COLO829 (cell line): ENCODE measurements around the gene GPR45.
"Not testable (repeated sequence)": the region's sequence is repeated elsewhere in the genome, so short reads cannot be mapped to it uniquely, and the experiment has no call there.

Source experiments
- DNase-seq: peaks from one replicate; pipeline ENCODE4 v3.0.0; 2012; ENCODE audit warnings: low spot score

The GPR45 gene, protein sequence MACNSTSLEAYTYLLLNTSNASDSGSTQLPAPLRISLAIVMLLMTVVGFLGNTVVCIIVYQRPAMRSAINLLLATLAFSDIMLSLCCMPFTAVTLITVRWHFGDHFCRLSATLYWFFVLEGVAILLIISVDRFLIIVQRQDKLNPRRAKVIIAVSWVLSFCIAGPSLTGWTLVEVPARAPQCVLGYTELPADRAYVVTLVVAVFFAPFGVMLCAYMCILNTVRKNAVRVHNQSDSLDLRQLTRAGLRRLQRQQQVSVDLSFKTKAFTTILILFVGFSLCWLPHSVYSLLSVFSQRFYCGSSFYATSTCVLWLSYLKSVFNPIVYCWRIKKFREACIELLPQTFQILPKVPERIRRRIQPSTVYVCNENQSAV

DNA sequence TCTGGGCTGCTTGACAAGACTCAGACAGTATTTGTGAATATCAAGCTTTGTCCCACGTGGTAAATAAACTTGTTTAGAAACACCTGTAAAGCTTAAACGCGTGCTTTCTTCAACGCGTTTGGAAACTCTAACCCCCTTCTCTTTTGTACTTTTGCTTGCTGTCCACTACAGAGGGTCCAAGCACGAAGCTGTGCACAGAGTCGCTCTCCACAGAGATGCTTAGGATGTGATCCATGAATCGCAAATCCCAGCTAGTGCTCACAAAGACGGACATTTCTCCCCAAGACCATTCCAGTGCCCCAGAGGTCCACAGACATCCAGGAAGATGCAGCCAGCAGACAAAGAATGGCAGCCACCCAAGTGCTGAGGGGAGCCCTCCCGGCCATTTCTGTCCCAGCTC is at the start of gene GPR45:
TSS of gene GPR45 (plus strand) at position 301 of the 400 bp plus-strand sequence. CDS start 116 bp downstream, outside the sequence.
- no peak for DNase-seq

DNA sequence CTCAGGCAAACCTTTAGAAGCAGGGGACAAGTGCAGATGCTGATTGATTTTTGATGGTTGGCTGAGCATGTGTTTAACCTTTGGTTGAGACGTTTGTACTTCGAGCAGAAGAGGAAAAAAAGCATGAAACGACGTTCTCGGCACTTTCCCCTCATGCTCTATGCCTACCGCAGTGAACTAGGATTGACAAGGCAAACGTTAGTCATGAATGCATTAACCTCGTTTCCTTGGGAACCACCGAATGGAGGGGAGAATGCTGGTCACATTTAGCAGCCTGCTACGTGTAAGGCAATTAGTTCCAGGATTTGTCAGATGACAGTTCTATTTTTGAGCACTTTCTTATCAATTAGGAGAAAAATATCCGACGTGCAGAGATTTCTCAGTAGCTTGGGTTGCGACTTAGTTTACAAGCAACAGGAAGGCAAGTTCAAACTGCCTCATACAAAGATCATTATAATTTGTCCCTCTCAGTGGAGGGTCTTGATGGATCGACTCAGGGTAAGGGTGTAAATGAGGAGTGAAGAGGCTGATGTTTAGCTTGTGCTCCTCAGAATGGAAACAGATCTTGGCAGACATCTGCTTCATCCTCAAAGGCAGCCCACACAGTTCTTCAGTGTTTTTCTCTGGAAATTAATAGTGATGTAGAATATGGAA is 47.4 kb upstream of the GPR45 start:
- DNase-seq = no peak

DNA sequence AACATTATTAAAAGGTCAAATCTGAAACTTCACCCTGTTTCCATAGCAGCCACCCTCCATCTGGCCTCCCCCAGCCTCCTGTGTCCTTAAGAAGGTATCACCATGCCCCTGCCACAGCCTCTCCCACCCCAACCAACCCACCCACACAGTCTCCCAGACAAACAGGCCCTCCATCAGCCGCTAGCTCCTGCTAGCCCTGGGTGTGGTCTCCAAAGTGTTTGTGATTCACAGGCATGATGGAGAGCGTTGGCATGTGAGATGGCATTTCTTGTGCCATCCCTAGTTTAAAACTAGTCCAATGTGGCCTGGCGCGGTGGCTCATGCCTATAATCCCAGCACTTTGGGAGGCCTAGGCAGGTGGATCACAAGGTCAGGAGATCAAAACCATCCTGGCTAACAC is 44.9 kb upstream of the GPR45 start:
- DNase-seq = no peak

DNA sequence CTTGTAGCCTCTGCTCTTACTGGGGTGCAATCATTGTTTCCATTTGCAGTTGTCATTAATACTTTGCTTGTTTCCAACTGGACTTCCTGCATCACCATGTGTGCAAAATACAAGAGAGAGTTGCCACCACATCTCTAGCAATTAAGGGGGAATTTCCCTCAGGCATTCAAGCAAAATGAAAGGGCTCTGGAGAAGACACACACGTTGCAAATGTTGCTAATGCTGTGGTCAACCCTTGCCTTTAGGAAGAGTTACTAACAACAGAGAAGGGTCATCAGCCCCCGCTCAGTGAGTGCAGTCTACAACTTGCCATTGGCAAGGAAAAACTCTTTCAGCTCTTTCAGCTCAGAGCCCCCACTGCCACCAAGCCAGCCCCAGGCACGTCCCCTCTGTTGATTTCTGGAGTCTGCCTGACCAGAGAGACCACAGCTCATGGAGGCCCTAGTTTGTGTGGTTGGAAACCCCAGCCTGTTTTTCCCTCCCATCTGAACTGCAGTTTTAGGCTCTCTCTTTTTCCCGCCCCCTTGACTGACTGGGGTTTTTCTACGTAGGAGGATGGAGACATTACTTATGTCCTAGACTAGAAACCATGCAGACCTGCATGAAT is 25.9 kb upstream of the GPR45 start:
- no peak for DNase-seq

DNA sequence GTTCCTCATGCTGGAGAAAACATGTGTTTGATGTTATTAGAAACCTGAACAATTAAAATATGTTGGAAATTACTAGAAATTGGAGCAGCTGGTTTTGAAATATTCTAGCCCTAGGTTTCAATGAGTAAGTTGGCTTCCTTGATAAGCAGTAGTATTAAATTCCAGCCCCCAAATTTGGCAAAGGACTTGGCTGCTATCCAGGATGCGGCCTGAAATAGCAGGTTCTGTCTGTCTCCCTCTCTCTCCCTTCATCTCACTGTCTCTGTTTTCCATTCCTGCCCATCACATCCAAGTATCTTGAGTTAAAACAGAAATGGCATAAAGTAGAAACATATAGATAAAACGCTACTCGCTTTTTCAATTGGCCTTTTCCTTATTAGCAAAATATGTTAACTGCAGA is 20.9 kb upstream of the GPR45 start:
- DNase-seq = no peak

DNA sequence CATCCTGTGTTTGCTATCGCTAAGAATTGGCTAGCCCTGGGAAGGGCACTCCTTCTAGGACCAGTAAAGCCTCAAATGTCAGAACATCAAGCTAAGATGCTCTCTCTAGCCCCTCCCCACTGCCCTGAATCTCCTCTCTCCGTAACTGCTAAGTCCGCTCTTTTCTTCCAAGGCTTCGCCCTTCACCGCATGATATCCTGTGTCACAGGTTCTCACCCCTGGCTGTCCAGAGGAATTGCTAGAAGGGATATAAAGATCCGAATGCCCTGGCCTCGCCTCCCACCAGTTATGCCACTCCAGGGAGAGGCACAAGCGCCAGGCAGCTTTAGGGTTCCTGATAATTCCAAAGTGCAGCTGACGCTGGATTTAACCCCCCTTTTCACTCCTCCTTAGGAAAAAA is 17.1 kb upstream of the GPR45 start:
- DNase-seq = no peak

DNA sequence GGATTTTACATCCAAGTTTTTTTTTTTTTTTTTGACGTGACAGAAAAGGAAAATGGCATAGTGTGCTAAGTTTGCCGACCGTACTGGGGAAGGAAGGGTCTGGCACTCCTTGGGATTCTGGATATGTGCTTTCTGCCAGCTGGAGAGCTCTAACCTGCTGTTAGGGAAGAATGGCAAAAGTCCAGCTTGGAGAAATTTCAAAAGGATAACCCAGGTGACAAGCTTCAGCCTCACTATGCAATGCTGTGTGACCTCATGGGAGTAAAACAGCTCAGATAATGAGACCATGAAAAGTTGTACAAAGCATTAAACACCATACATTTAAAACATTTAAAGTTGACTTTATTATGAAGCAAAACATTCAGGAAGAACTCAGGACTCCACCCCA is 10.3 kb upstream of the GPR45 start:
- no peak for DNase-seq

DNA sequence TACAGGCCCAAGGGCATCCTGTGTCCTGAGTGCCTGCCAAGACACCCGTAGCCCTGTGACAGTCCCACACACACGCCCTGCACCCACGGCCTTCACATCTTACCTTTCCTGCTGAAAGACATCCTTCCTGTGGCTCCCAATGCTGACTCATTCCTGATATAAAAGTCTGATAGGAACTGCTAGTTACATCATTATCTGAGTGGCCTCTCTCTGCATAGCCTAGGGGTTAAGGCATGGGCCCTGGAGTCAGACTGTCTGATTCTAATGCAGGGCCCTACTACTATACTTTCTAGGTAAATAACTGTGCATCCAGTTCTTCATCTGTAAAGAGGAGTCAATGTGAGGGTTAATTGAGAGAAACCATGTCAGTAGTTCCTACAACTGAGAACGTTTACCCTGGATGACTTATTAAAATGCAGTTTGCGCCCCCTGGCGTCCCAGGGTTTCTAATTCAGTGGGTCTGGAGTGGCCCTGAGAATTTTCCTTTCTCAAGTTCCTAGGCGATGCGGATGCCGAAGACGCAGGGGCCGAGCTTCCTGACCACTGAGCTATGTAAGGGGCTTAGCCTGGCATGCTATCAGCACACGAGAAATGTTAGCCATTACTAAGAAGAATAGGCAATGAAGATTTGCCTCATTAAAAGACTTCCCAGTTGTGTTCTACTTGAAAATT is 6.0 kb upstream of the GPR45 start:
- peak; percentile 46 for DNase-seq

DNA sequence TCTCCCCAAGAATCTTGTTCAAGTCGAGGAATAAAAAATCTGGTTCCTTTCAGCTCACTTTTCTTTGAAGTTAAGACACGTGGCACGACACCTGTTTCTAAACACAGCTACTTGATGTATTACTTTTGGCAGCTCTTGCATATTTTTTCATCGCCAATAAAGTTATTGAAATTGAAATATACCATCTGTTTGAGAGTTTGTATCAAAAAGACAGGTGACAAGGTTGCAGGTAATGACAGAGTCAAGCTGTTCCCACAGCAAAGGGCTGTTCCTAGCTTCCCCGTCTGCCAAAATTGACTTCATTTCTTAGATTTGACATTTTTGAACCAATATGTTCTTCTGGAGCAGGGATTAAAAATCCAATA is 5.5 kb upstream of the GPR45 start:
- no peak for DNase-seq

DNA sequence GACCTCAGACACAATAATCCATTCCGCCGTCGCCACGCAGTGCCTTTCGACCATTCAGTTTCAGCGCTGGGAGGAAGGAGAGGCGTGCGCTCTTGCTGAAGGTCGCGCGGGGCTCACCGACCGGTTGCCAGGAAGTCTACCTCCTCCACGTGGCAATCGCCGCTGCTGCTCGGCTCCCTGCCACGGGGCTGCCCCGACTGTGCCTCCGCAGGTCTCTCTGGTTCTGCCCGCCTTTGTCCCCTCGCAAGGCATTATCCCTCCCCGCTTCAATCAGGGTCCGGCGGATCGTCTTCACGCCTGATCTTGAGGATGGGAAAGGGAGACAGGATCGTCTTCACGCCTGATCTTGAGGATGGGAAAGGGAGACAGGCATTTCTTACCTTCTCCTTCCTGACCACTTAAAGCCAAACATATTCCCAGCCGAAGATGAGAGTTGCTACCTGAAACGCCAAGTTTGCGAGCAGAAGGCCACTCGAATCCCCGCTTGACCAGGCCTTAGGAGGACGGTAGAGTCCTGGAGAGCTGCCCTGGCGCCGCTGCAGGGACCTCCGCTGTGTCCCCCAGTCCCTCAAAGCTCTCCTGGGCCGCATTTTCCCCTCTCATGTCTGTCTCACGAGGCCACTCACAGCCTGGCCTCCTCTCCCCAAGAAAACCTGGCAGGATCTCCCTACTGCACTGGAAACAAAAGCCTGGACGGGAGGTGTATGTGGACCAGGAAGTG is 4.3 kb upstream of the GPR45 start:
- DNase-seq = no peak

DNA sequence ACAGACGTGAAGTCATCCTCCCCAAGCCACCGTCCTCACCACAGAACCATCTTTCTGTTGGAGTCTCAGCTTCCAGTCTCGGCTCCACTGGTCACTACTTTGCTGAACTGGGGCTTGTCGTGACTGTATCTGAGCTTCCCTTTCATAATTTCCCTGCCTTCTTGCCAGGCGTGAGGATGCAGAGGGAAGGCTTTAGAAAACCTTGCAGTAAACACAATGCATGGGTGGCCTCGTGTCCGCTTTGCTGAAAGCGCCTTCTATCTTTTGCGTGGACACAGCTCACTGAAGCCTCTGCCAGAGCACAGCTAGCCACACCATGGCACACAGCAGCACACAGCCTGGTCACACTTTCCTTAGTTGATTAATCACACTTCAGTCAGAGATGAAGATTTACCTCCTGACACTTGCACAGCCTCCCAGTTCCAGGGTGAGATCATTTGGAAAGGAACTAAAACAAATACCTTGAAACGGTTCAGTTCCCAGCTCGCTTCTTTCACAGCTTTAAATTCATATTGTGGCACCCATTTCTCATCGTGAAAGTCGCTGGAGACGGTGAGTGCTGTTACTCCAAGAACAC is 2.8 kb upstream of the GPR45 start:
- DNase-seq = no peak

DNA sequence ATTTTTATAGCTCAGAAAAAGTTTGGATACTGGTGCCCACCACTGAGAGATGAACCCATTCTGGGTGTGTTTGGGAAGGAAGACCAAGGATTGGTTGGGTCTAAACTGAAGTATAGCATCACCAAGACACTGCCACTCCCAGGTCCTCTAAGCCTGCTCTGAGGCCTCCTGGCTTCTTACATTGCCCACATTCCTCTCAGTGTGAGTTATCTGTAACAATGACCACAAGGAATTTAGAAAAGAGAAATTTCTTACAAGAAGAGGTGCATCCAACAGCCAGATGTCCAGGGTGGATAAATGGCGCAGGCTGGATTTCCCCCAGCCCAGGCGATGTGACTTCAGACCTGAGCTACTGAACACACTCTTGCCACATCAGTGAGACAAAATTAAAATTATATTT is 1.6 kb upstream of the GPR45 start:
- DNase-seq = no peak

DNA sequence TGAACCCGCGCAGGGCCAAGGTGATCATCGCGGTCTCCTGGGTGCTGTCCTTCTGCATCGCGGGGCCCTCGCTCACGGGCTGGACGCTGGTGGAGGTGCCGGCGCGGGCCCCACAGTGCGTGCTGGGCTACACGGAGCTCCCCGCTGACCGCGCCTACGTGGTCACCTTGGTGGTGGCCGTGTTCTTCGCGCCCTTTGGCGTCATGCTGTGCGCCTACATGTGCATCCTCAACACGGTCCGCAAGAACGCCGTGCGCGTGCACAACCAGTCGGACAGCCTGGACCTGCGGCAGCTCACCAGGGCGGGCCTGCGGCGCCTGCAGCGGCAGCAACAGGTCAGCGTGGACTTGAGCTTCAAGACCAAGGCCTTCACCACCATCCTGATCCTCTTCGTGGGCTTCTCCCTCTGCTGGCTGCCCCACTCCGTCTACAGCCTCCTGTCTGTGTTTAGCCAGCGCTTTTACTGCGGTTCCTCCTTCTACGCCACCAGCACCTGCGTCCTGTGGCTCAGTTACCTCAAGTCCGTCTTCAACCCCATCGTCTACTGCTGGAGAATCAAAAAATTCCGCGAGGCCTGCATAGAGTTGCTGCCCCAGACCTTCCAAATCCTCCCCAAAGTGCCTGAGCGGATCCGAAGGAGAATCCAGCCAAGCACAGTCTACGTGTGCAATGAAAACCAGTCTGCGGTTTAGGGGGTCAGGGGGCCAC is 897 bp downstream of the GPR45 start:
- no peak for DNase-seq

DNA sequence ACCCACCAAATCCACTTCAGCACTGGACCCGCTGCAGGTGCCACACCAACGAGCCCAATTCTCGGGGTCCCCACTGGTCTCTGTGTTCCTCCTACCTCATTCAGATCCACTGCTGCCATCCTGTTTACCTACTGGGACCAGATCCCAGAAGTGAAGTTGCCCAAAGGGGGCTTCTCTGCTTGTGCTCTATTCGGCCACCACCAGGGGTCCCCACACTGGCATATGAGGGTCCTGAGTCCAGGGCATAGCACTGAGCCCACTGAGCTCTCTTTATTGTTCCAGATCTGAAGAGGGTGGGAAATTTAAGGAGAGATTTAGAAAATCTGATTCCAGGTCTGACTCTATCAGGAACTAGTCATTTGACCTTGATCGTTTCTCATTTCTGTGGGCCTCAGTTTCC is 2.4 kb downstream of the GPR45 start:
- no peak for DNase-seq

DNA sequence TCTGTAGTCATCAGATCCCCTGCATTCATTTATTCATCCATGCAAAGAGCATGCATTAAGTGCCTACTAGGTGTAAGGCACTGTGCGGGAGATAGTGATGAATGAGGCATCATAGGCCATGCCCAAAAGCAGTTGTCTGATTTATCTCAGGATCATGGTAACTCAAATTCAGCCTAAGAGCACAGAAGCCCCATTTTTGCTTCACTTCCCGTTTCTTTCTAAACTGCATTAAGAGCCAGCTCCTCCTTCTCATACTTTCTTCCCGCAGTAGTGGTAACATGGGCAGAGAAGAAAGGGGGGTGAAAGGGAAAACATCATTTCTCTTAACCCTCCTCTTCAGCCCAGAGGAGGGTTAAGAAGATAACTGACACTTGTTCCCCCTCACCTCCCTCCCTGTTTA is 2.9 kb downstream of the GPR45 start:
- no peak for DNase-seq

DNA sequence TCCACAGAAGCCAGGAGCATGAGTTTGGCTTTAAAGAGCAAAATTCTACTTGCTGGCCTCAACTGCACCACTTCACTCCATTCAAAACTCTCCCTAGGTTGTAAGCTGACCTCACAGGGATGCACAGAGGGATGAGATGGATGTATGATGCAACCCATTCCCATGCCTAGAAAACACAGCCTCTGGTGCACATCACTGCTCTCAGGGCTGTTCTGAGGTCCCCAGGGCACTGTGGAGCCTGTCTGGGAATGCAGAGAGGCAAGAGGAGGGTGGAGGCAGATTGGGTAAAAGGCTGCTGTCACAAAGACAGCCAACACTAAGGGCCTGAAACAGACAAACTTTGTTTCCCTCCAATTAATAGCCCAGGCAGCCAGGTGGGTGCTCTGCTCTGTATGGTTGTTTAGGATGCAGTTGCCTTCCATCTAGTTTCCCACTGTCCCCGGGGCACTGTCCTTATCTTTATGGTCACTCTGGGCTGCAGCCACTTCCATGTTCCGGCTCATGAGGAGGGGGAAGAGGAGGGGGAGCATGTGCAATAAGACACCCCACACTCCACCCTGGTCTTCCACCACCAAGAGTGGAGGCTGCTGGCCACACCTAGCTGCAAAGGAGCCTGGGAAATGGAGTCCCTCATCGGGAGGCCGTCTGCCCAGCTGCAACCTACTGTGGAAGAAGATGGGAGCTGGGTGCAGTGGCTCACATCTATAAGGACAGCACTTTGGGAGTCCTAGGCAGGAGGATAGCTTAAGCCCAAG is 7.0 kb downstream of the GPR45 start:
- DNase-seq = no peak

DNA sequence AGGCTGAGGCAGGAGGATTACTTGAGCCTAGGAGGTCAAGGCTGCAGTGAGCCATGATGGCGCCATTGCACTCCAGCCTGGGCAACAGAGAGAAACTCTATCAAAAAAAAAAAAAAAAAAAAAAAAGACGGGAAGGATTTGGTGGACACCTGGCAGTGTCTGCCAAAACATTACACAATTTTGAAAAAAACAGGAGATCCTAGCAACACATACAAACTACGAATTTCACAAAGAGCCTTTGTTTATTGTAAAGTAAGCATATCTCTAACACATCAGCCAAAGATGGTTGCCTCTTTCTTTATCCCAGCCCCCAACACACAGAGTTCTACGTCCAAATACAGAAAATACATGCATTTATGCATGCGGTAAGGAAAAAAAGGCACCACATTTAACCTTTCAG is 7.6 kb downstream of the GPR45 start:
- peak; percentile 40 for DNase-seq

DNA sequence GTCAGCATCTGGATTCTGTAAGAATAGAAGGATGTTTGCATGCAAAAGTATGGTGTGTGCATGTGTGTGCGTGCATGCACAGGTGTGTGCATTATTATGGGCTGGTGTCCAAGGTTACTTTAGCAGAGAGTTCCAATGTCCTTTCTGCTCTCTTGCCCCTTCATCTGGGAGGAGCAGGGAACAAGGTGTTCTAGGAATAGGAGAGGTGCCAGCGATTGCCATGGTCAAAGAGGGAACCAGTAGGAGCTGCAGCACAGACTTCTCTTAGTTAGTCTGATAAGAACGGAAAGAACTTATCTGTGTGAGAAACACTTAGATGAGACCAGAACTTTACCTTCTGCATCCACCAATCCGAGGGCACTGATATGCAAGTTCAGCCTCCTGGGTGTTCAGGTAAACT is 8.3 kb downstream of the GPR45 start:
- DNase-seq = no peak

DNA sequence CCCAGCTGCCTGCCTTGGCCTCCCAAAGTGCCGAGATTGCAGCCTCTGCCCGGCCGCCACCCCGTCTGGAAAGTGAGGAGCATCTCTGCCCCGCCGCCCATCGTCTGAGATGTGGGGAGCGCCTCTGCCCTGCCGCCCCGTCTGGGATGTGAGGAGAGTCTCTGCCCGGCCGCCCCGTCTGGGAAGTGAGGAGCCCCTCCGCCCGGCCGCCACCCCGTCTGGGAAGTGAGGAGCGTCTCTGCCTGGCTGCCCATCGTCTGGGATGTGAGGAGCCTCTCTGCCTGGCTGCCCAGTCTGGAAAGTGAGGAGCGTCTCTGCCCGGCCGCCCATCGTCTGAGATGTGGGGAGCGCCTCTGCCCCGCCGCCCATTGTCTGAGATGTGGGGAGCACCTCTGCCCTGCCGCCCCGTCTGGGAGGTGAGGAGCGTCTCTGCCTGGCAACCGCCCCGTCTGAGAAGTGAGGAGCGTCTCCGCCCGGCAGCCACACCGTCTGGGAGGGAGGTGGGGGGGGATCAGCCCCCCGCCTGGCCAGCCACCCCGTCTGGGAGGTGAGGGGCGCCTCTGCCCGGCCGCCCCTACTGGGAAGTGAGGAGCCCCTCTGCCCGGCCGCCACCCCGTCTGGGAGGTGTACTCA is 9.6 kb downstream of the GPR45 start:
- not testable (repeated sequence) for DNase-seq

DNA sequence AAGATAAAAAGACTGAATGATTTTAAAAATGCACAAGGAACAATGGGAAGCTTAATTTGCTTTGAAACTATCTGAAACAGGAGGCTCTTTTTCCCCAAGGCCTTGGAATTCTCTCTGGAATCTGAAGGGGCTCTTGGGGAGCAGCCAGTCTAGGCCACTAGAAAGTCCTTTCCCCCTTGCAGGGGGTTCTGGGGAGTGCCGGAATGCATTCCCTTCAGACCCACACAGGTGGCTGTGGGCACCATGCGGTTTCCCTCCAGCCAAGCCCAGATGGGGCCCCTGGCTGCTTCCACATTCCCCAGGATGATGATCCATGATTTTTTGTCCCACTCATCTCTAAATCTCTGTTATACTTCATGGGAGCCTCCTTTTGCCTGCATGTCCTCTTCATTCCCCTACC is 10.7 kb downstream of the GPR45 start:
- no peak for DNase-seq
